Heart left ventricle (tissue), 13 donors: ENCODE data around the gene ZNF775.

ENCODE experiments used
- CTCF ChIP-seq, 12 donors: fragments of 200-600 bp; sonication (generic) in 4 of 12; IDR thresholded peaks; one replicate each; pipeline versions ENCODE4 v1.5.0 to v1.8.0; 2018 to 2022; ENCODE audit warnings: antibody characterized with exemption in 12 of 12, mild to moderate bottlenecking in 5 of 12
- POLR2A ChIP-seq, 2 donors: fragments of 450-650 bp; IDR thresholded peaks; one replicate each; pipeline ENCODE4 v1.6.1; 2017; ENCODE audit warnings: antibody characterized with exemption in 2 of 2, mild to moderate bottlenecking in 2 of 2, moderate library complexity in 2 of 2
- donor health status: ischemic (EF 13 %, LVEDD 7.1; RV severe dilation, severe dysfunction).
- donor health status: DM: no; HTN: yes; CAD: no.
- donor health status: DM: no; HTN: no; CAD: no.
- donor health status: ischemic (EF 25% LVEDD 6.9; RV normal size, moderate dysfunction).
- donor health status: ischemic (EF 25% LVEDD 5.7; RV mildly dilated, moderate dysfunction).
- donor health status: ischemic (EF 35%, LVEDD 5.7; RV mildly dilated, moderate dysfunction).
- donor health status: nonischemic (EF 11% LVEDD 7.7; RV severe dilation, severe dysfunction).
- donor health status: DM: yes; HTN: yes; CAD: no.
- donor health status: PGD.
- donor health status: ischemic (EF 29% LVEDD 5.4; RV normal size, mild dysfunction).
- donor health status: nonischemic (EF 23%, LVEDD 6.1; RV moderate dilation, normal function).

- no peak for TF ChIP-seq CTCF (IDR thresholded peaks at IDR 0.05)
- TF ChIP-seq POLR2A (IDR thresholded peaks at IDR 0.05) = no peak
Measured at GRCh38 chr7:150382123-150382843, 3.2 kb downstream of the ZNF775 start.
